Ovary (tissue), 9 donors: ENCODE measurements around the gene TXN2. TPM values are rescaled to one million over a fixed set of nuclear protein-coding genes. Genes with fewer than 3 reads are reported as not detected.

ENCODE experiments used
- DNase-seq, 5 donors: peaks; one replicate each; pipeline ENCODE4 v3.0.0-alpha.2; 2019 to 2020
- H3K27ac ChIP-seq, 2 donors: fragments of 200-600 bp; one replicate each; pipeline versions ENCODE4 v1.5.1 to v1.8.0; 2019 to 2022
- H3K27me3 ChIP-seq: fragments of 200-600 bp; one replicate; pipeline ENCODE4 v1.8.0; 2022
- H3K36me3 ChIP-seq: fragments of 200-600 bp; sonication (generic); one replicate; pipeline ENCODE4 v1.5.1; 2019
- H3K4me1 ChIP-seq: one replicate; pipeline ENCODE4 v1.8.1; 2013; ENCODE audit warnings: mild to moderate bottlenecking, moderate library complexity; ENCODE audit not compliant: insufficient read depth
- H3K4me3 ChIP-seq: fragments of 200-600 bp; sonication (generic); one replicate; pipeline ENCODE4 v1.5.1; 2017
- H3K9me3 ChIP-seq, 2 donors: fragments of 200-600 bp in 1 of 2; sonication (generic) in 1 of 2; one replicate each; pipeline versions ENCODE4 v1.5.1 to v1.8.1; 2013 to 2019; ENCODE audit warnings: mild to moderate bottlenecking in 1 of 2, moderate library complexity in 1 of 2
- CTCF ChIP-seq, 3 donors: fragments of 450-650 bp in 2 of 3; fragments of 200-600 bp in 1 of 3; IDR thresholded peaks; one replicate each; pipeline versions ENCODE4 v1.5.1 to v1.8.0; 2016 to 2022; ENCODE audit warnings: antibody characterized with exemption in 3 of 3, mild to moderate bottlenecking in 1 of 3
- EP300 ChIP-seq: sonication (generic); formaldehyde crosslinking; IDR thresholded peaks from one replicate; pipeline ENCODE4 v1.6.1; 2017; ENCODE audit warnings: antibody characterized with exemption
- POLR2A ChIP-seq: fragments of 450-650 bp; IDR thresholded peaks from one replicate; pipeline ENCODE4 v1.6.1; 2017; ENCODE audit warnings: antibody characterized with exemption, mild to moderate bottlenecking, moderate library complexity
- WGBS, 3 donors: extraction: QIAGEN DNeasy Blood & Tissue Kit in 1 of 3; methylation state at CpG; one replicate each; pipeline versions ENCODE4 v1.1.5 to v1.1.7; 2013 to 2017; 5-methylcytosine and 5-hydroxymethylcytosine counted together
- intact Hi-C, 4 donors: fragments of 100-400 bp; cut with DNase I; formaldehyde crosslinking; loops; one replicate each; pipeline versions ENCODE4 v1.11.0 to v1.15.1; 2022 to 2023
- polyA plus RNA-seq, 2 donors: library from polyadenylated mRNA; stranded (reverse); fragments of 200-250 nt in 1 of 2; fragments of 350-450 nt in 1 of 2; fragmentation: Illumina TruSeq in 1 of 2; extraction: RNeasy Lipid Tissue Mini Kit (QIAGEN cat#74804) in 1 of 2; gene quantifications; one replicate each; pipeline ENCODE4 v1.2.3, GENCODE V29; 2013 to 2014
- total RNA-seq, 7 donors: library from RNA; depleted of rRNA in 2 of 7; stranded (reverse); fragments of >200 nt in 2 of 7; fragmentation: NEBNext Ultra II Directional in 3 of 7; extraction: Animal tissue kit (Norgen Biotek cat#: 25700) in 3 of 7; gene quantifications; one replicate each; pipeline versions ENCODE4 v1.1.0 to v1.2.4, GENCODE V29; 2016 to 2023
- donor health status: DM: no; HTN: no; CAD: no; lungs with moderate emphysema.
- donor health status: DM: no; HTN: no; CAD: no.
- donor health status: Bipolar disorder and iron deficiency.
- donor health status: DM: yes; HTN: yes; CAD: no.
- donor health status: DM: no; HTN: no; CAD: no.
- donor health status: DM: yes; HTN: yes; CAD: no.

TXN2 gene
- total and polyA plus RNA-seq, 9 donors: 60.9 to 118 (median 80.8) TPM

DNA sequence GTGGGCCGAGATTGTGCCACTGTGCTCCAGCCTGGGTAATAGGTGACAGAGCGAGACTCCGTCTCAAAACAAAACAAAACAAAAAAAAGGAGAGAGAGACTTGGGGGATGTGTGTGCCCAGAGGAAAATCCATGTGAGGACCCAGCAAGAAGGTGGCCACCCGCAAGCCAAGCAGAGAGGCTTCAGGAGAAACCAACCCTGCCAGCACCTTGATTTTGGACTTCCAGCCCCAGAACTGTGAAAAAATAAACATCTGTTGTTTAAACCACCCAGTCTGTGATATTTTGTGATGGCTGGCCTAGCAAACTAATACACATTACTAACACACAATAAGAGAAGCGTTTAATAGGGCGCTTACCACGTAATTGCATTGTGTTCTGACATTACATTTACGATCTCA, 21.2 kb downstream of the TXN2 start:
- Histone ChIP-seq H3K9me3 (no peaks in the 10 kb centered on the region), H3K27me3 (no peaks in the 10 kb centered on the region), H3K36me3 (no peaks in the 10 kb centered on the region), H3K4me3 (no peak overlapping the region), H3K4me1 (peaks cover 8% of the 10 kb centered on the region), H3K27ac (no peak overlapping the region)
- TF ChIP-seq POLR2A (no peak), EP300 (no peak), CTCF (IDR thresholded peaks at IDR 0.05) (no peak)
- intact Hi-C loops: loop anchor here in 2 of 4 donors (10.0 kb wide), 2 partner anchors 85 to 105 kb away; no protein-coding TSS in a partner anchor
- no peak for DNase-seq
- 97 to 98% (median 97%) methylated on average over 8 of the region's 8 CpGs for WGBS, 3 donors

DNA sequence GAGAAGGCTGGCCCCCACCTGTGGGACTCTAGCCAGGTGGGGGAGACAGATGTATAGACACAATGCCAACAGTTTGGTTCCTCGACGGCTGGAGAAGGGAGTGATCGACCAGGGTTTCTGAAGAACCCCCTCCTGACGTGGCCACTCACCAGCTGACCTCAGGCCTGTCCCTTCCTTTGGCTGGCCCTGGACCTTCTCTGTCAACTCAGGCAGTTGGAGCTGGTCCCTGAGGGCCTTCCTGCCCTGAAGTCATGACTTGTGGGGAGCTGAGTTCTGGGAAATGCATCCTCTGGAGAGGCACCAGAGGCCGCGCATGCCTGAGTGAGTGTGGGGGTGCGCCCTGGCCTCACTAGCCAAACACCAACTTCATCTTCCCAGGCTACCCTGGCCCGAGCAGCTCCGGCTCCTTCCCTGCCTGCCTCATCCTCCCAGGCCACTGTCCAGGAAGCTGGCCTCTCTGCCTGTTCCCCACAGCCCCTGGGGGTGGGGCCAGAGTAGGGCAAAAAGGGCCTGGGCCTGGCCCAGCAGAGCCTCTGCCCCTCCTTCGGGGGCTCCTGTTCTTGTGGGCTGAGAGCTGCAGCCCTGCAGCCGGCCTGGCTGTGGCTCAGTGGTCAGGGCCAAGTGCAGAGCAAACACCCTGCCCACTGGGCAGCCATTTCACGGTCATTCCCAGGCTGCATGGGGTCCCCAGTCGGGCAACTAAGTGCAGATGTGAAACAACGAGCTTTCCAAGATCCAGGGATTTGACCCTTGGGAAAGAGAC, 23.6 kb downstream of the TXN2 start:
- peak in 3 of 5 donors; percentile 46 to 65 (median 52) for DNase-seq
- Histone ChIP-seq H3K36me3 (no peaks in the 10 kb centered on the region), H3K9me3 (no peaks in the 10 kb centered on the region), H3K27ac (peak overlapping the region; percentile 52 to 55), H3K4me3 (no peak overlapping the region), H3K4me1 (peaks cover 8% of the 10 kb centered on the region), H3K27me3 (no peaks in the 10 kb centered on the region)
- TF ChIP-seq CTCF (IDR thresholded peaks at IDR 0.05) (no peak), EP300 (no peak), POLR2A (no peak)
- intact Hi-C loops: loop anchor here in 3 of 4 donors (5.0 to 10.0 kb wide), 4 partner anchors 71 to 131 kb away; partner anchors contain the start of gene MYH9 (in 2 of the 3)
- WGBS, 3 donors: 34 to 51% (median 36%) methylated on average over 14 of the region's 14 CpGs

DNA sequence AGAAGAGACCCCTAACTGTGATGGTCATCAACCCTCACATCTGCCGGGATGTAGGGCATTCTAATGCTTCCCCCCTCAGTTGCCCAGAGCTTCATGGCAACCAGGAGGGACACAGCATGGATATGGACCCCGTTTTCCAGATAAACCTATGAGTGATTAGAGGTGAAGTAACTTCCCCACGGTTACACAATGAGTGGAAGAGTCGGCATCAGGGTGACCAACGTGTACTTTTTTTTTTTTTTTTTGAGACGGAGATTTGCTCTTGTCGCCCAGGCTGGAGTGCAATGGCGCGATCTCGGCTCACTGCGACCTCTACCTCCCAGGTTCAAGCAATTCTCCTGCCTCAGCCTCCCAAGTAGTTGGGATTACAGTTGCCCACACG, 25.0 kb downstream of the TXN2 start:
- H3K9me3 ChIP-seq: no peaks in the 10 kb centered on the region
- H3K4me3 ChIP-seq: no peak overlapping the region
- H3K36me3 ChIP-seq: no peaks in the 10 kb centered on the region
- TF ChIP-seq EP300: no peak
- intact Hi-C loops: loop anchor here in 3 of 4 donors (5.0 to 10.0 kb wide), 4 partner anchors 69 to 129 kb away; partner anchors contain the start of gene MYH9 (in 2 of the 3)
- no peak for DNase-seq
- no peaks in the 10 kb centered on the region for H3K27me3 ChIP-seq
- H3K4me1 ChIP-seq: peaks cover 8% of the 10 kb centered on the region
- no peak overlapping the region for H3K27ac ChIP-seq
- 89 to 92% (median 91%) methylated on average over 12 of the region's 12 CpGs for WGBS, 3 donors

- 65 to 73% (median 71%) methylated on average over 21 of the region's 21 CpGs for WGBS, 3 donors
- Histone ChIP-seq H3K4me3 (peak overlapping the region; percentile 58), H3K27me3 (no peaks in the 10 kb centered on the region), H3K27ac (peak overlapping the region; percentile 85 to 86), H3K4me1 (peaks cover 8% of the 10 kb centered on the region), H3K36me3 (no peaks in the 10 kb centered on the region), H3K9me3 (no peaks in the 10 kb centered on the region)
- no peak for DNase-seq
- TF ChIP-seq EP300 (no peak), CTCF (IDR thresholded peaks at IDR 0.05) (no peak), POLR2A (no peak)
- intact Hi-C loops: loop anchor here in 3 of 4 donors (5.0 to 10.0 kb wide), 4 partner anchors 69 to 129 kb away; partner anchors contain the start of gene MYH9 (in 2 of the 3)
Measured at GRCh38 chr22:36455571-36456463, 25.6 kb downstream of the TXN2 start.
